Fibroblast of pulmonary artery (primary cell): Measurements from ENCODE around the gene LSR.

ENCODE experiments used
- DNase-seq: peaks from one replicate; pipeline ENCODE4 v3.0.0-alpha.2; 2010; ENCODE audit warnings: low read depth
- H3K4me3 ChIP-seq: replicated peaks from 2 replicates; pipeline ENCODE4 v1.5.1; 2011; ENCODE audit warnings: low read depth, mild to moderate bottlenecking, control low read depth, low read length, moderate library complexity
- CTCF ChIP-seq: IDR thresholded peaks from 2 replicates; pipeline ENCODE4 v1.5.1; 2011; ENCODE audit warnings: mild to moderate bottlenecking, control low read depth, low read length, inconsistent platforms; ENCODE audit errors: missing control alignments

The LSR gene

GRCh38 chr19:35225951-35226350 is 22.9 kb upstream of the LSR start:
- no peak overlapping the region for H3K4me3 ChIP-seq
- no peak for DNase-seq
- TF ChIP-seq CTCF: no peak

- DNase-seq: no peak
- no peak for TF ChIP-seq CTCF
- no peak overlapping the region for H3K4me3 ChIP-seq
These were observed 22.1 kb upstream of the LSR start for GRCh38 chr19:35226748-35227147.

GRCh38 chr19:35228177-35228930 is 20.4 kb upstream of the LSR start, which contains the start of gene FAM187B:
Gene FAM187B, minus strand, starts transcription at chr19:35228739. Its CDS starts 59 bp downstream, at chr19:35228680.
- no peak for TF ChIP-seq CTCF
- no peak within 1 kb of the TSS for H3K4me3 ChIP-seq
- no peak for DNase-seq

GRCh38 chr19:35229601-35230000 is 19.2 kb upstream of the LSR start:
- H3K4me3 ChIP-seq: no peak overlapping the region
- no peak for DNase-seq
- no peak for TF ChIP-seq CTCF

- DNase-seq: no peak
- TF ChIP-seq CTCF: no peak
- no peak overlapping the region for H3K4me3 ChIP-seq
These were observed 16.7 kb upstream of the LSR start for GRCh38 chr19:35231956-35232645.

GRCh38 chr19:35232912-35233311 is 15.9 kb upstream of the LSR start:
- no peak for TF ChIP-seq CTCF
- no peak overlapping the region for H3K4me3 ChIP-seq
- no peak for DNase-seq
